Activated CD8-positive, alpha-beta T cell treated with anti-CD3 and anti-CD28 coated beads for 36 hours (primary cell): ENCODE results near the gene ADM2. TPM values are rescaled to one million over a fixed set of nuclear protein-coding genes. Genes with fewer than 3 reads are reported as not detected.

ENCODE experiments used
- ATAC-seq: fragments of 200-7000 bp; cut with Tn5 transposase; one replicate; pipeline ENCODE4 v1.10.0; 2021; ENCODE audit warnings: mild to moderate bottlenecking, moderate library complexity
- CTCF ChIA-PET: fragments of 350-600 bp; sonication (Branson Sonifier 250); formaldehyde crosslinking; loops from one replicate; lab custom pipeline; 2021; ENCODE audit warnings: antibody characterized with exemption; lab: Charles Lee
- POLR2A ChIA-PET: fragments of 350-600 bp; sonication (Branson Sonifier 250); formaldehyde crosslinking; loops from one replicate; lab custom pipeline; 2021; ENCODE audit warnings: antibody characterized with exemption; lab: Charles Lee
- DNase-seq: peaks from one replicate; pipeline ENCODE4 v3.0.0-alpha.2; 2020
- H3K27ac Mint-ChIP-seq: one replicate; pipeline ENCODE4 v1.8.0; 2021; ENCODE audit warnings: mild to moderate bottlenecking, mixed read lengths
- H3K27me3 Mint-ChIP-seq: one replicate; pipeline ENCODE4 v1.8.0; 2021; ENCODE audit warnings: mixed read lengths
- H3K36me3 Mint-ChIP-seq: one replicate; pipeline ENCODE4 v1.8.0; 2021; ENCODE audit warnings: low read depth, mixed read lengths
- H3K4me1 Mint-ChIP-seq: one replicate; pipeline ENCODE4 v1.8.0; 2021; ENCODE audit warnings: low read depth, mixed read lengths
- H3K4me3 Mint-ChIP-seq: one replicate; pipeline ENCODE4 v1.8.0; 2021; ENCODE audit warnings: mild to moderate bottlenecking, moderate library complexity, mixed read lengths
- H3K9me3 Mint-ChIP-seq: one replicate; pipeline ENCODE4 v1.8.0; 2021; ENCODE audit warnings: mixed read lengths
- CTCF ChIP-seq: fragments of 200-600 bp; IDR thresholded peaks from one replicate; pipeline ENCODE4 v1.8.0; 2022; ENCODE audit warnings: antibody characterized with exemption, mild to moderate bottlenecking
- intact Hi-C: fragments of 100-400 bp; cut with micrococcal nuclease; formaldehyde crosslinking; loops from one replicate; pipeline ENCODE4 v1.10.0; 2022
- total RNA-seq, 2 experiments: library from RNA; stranded (reverse); gene quantifications; one replicate each; pipeline ENCODE4 v1.2.3, GENCODE V29; 2021

The ADM2 gene
- total RNA-seq, 2 experiments from 2014 or later = 5.5 to 6.8 TPM

- intact Hi-C loops = no loop called here
- Mint-ChIP-seq H3K9me3 (no peaks in the 10 kb centered on the region), H3K27ac (no peak overlapping the region), H3K4me1 (peaks cover 7% of the 10 kb centered on the region), H3K36me3 (peaks cover 30% of the 10 kb centered on the region), H3K4me3 (no peak overlapping the region), H3K27me3 (no peaks in the 10 kb centered on the region)
- ATAC-seq (no peak), DNase-seq (no peak)
- ChIA-PET POLR2A (interaction anchor here (3.0 to 5.3 kb wide), 2 partner anchors 12 kb away, joined by 26 to 111 read pairs; partner anchors contain the start of genes LMF2 and NCAPH2), CTCF (no interaction called here)
- no peak for TF ChIP-seq CTCF
These were observed 39.6 kb downstream of the ADM2 start for GRCh38 chr22:50520826-50521453.

- Mint-ChIP-seq H3K27me3 (no peaks in the 10 kb centered on the region), H3K27ac (no peak overlapping the region), H3K4me3 (no peak overlapping the region), H3K4me1 (peaks cover 7% of the 10 kb centered on the region), H3K36me3 (peaks cover 27% of the 10 kb centered on the region), H3K9me3 (no peaks in the 10 kb centered on the region)
- ChIA-PET POLR2A (interaction anchor here (0.8 to 5.3 kb wide), 3 partner anchors 10 to 17 kb away, joined by 3 to 111 read pairs (median 4); partner anchors contain the start of genes LMF2 and NCAPH2), CTCF (interaction anchor here (1.3 kb wide), 1 partner anchor 41 kb away, joined by 4 read pairs; the partner anchor contains the start of gene SYCE3)
- ATAC-seq (no peak), DNase-seq (no peak)
- no peak for TF ChIP-seq CTCF
- intact Hi-C loops = no loop called here
These were observed 40.4 kb downstream of the ADM2 start for GRCh38 chr22:50521710-50522109.

GRCh38 chr22:50522208-50522805 is 41.0 kb downstream of the ADM2 start:
- ATAC-seq (no peak), DNase-seq (no peak)
- Mint-ChIP-seq H3K4me1 (peaks cover 13% of the 10 kb centered on the region), H3K27me3 (no peaks in the 10 kb centered on the region), H3K36me3 (peaks cover 27% of the 10 kb centered on the region), H3K27ac (no peak overlapping the region), H3K4me3 (no peak overlapping the region), H3K9me3 (no peaks in the 10 kb centered on the region)
- intact Hi-C loops = no loop called here
- ChIA-PET CTCF (interaction anchor here (1.3 kb wide), 1 partner anchor 41 kb away, joined by 4 read pairs; the partner anchor contains the start of gene SYCE3), POLR2A (interaction anchor here (0.6 to 5.3 kb wide), 7 partner anchors 8 to 78 kb away, joined by 3 to 111 read pairs (median 3); partner anchors contain the start of genes KLHDC7B, LMF2, NCAPH2 and SYCE3)
- no peak for TF ChIP-seq CTCF

GRCh38 chr22:50522806-50523438 is 41.6 kb downstream of the ADM2 start:
- intact Hi-C loops = no loop called here
- ChIA-PET CTCF (interaction anchor here (1.3 kb wide), 1 partner anchor 40 kb away, joined by 4 read pairs; the partner anchor contains the start of gene SYCE3), POLR2A (interaction anchor here (0.6 to 5.3 kb wide), 6 partner anchors 8 to 79 kb away, joined by 3 to 111 read pairs (median 4); partner anchors contain the start of genes KLHDC7B, LMF2, NCAPH2 and SYCE3)
- Mint-ChIP-seq H3K27ac (no peak overlapping the region), H3K4me1 (peaks cover 19% of the 10 kb centered on the region), H3K36me3 (peaks cover 30% of the 10 kb centered on the region), H3K9me3 (no peaks in the 10 kb centered on the region), H3K4me3 (peak overlapping the region; percentile 94), H3K27me3 (no peaks in the 10 kb centered on the region)
- ATAC-seq (no peak), DNase-seq (no peak)
- TF ChIP-seq CTCF = no peak
